K562 (cell line): ENCODE results near the gene OCA2.

Experiments used
- CCAR2 ChIP-seq: fragments of 200-400 bp; formaldehyde crosslinking; IDR thresholded peaks from 2 replicates; pipeline ENCODE4 v1.6.1; 2017; ENCODE audit warnings: mild to moderate bottlenecking, low read depth, low read length
- FOXP1 ChIP-seq: sonication (generic); formaldehyde crosslinking; IDR thresholded peaks from 2 replicates; pipeline ENCODE4 v1.8.0; 2022; ENCODE audit warnings: mild to moderate bottlenecking, missing genetic modification reagents
- NFYB ChIP-seq: IDR thresholded peaks from 2 replicates; pipeline ENCODE4 v1.6.1; 2011; ENCODE audit warnings: mild to moderate bottlenecking, moderate library complexity; ENCODE audit not compliant: insufficient read length; ENCODE audit errors: extremely low read depth
- NR3C1 ChIP-seq: sonication (generic); formaldehyde crosslinking; IDR thresholded peaks from 2 replicates; pipeline ENCODE4 v1.8.1; 2022; ENCODE audit warnings: missing genetic modification reagents
- POLR2A ChIP-seq: fragments of 450-650 bp; conservative IDR thresholded peaks from 2 replicates; pipeline ENCODE4 v1.6.1; 2016
- TF ChIP-seq, protein P1 (sequence below): fragments of 250-450 bp; sonication (Bioruptor Pico); IDR thresholded peaks from 2 replicates; pipeline ENCODE4 v1.4.0; 2020; ENCODE audit warnings: mild to moderate bottlenecking

DNA sequence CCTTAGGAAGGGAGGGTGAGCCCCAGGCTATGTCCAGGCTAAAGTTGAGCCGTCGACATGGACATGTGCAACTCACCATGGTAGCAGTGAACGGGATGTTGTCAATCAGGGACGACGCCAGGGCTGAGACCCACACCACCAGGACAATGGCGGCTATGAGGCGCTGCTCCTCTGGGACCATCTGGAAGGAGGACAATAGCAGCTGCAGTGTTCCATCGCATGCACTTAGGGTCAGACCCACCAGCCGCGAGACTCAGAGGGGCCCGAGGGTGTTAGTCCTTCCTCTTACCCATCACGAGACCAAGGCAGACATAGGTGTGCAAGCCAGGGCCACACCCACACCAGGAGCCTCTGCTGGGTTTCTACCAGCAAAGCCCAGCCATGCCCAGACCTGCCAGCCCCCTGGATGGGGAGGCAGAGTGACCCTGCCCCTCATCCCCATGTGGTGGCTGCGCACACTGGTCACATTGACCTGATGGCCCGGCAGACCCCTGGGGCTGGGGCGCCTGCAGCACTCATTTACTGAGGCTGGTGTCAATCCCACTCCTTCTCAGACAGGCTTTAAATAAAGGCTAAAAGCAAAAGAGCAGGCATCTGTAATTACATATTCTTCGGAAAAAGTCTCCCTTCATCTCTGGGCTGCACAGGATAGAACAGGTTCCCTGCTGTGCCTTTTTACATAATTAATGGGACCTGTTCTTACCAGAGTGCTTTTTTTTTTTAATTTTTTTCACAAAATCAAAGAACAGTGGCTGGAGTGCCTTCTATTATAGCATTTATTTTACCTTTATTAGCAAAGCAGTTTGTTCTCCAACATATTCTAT lies 227.8 kb downstream of the OCA2 start:
- TF ChIP-seq NFYB (no peak), FOXP1 (CRISPR knock-in tag) (no peak), CCAR2 (no peak), POLR2A (no peak), NR3C1 (no peak)
- TF ChIP-seq, protein P1, sequence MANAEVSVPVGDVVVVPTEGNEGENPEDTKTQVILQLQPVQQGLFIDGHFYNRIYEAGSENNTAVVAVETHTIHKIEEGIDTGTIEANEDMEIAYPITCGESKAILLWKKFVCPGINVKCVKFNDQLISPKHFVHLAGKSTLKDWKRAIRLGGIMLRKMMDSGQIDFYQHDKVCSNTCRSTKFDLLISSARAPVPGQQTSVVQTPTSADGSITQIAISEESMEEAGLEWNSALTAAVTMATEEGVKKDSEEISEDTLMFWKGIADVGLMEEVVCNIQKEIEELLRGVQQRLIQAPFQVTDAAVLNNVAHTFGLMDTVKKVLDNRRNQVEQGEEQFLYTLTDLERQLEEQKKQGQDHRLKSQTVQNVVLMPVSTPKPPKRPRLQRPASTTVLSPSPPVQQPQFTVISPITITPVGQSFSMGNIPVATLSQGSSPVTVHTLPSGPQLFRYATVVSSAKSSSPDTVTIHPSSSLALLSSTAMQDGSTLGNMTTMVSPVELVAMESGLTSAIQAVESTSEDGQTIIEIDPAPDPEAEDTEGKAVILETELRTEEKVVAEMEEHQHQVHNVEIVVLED (CRISPR knock-in tag), result no peak
